Activated CD4-positive, alpha-beta T cell treated with anti-CD3 and anti-CD28 coated beads, Interleukin-2, amount 10 ng/mL, durations not matched to agents 7 days and 5 days (primary cell): ENCODE results near the gene GJB3. TPM values are rescaled to one million over a fixed set of nuclear protein-coding genes. Genes with fewer than 3 reads are reported as not detected.

Experiments used
- CTCF ChIA-PET: fragments of 350-600 bp; sonication (Branson Sonifier 250); formaldehyde crosslinking; loops from one replicate; lab custom pipeline; 2021; ENCODE audit warnings: antibody characterized with exemption; lab: Charles Lee
- POLR2A ChIA-PET: fragments of 350-600 bp; sonication (Branson Sonifier 250); formaldehyde crosslinking; loops from one replicate; lab custom pipeline; 2021; ENCODE audit warnings: antibody characterized with exemption; lab: Charles Lee
- DNase-seq: peaks from one replicate; pipeline ENCODE4 v3.0.0-alpha.2; 2020
- H3K27ac Mint-ChIP-seq: one replicate; pipeline ENCODE4 v1.8.0; 2021; ENCODE audit warnings: mild to moderate bottlenecking, moderate library complexity, mixed read lengths
- H3K27me3 Mint-ChIP-seq: one replicate; pipeline ENCODE4 v1.8.0; 2021; ENCODE audit warnings: mixed read lengths
- H3K36me3 Mint-ChIP-seq: one replicate; pipeline ENCODE4 v1.8.0; 2021; ENCODE audit warnings: low read depth, mixed read lengths
- H3K4me1 Mint-ChIP-seq: one replicate; pipeline ENCODE4 v1.8.0; 2021; ENCODE audit warnings: mixed read lengths
- H3K4me3 Mint-ChIP-seq: one replicate; pipeline ENCODE4 v1.8.0; 2021; ENCODE audit warnings: mild to moderate bottlenecking, moderate library complexity, mixed read lengths
- H3K9me3 Mint-ChIP-seq: one replicate; pipeline ENCODE4 v1.8.0; 2021; ENCODE audit warnings: mixed read lengths
- total RNA-seq, 2 experiments: library from RNA; stranded (reverse); gene quantifications; one replicate each; pipeline ENCODE4 v1.2.3, GENCODE V29; 2021

GJB3 gene
- total RNA-seq, 2 experiments from 2014 or later = not detected

DNA sequence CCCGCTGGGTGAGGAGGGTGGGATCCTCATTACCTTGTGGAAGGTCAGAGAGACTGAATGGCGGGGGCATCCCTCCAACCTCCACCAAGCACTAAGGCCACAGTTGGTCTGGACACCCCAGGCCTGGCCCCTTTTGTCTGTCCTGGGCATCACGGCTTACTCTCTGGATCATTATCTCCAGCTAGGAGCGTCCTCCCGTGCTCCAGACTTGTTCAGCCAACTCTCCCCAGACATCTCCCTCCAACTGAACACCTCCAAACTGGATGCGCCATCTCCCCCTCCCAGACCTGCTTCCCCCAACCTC is 33.4 kb upstream of the GJB3 start:
- H3K4me1 Mint-ChIP-seq = no peaks in the 10 kb centered on the region
- CTCF ChIA-PET = no interaction called here

GRCh38 chr1:34749992-34750391 is 31.0 kb upstream of the GJB3 start:
- no peaks in the 10 kb centered on the region for H3K27me3 Mint-ChIP-seq
- H3K4me3 Mint-ChIP-seq = no peak overlapping the region
- no peak for DNase-seq
- H3K36me3 Mint-ChIP-seq = no peaks in the 10 kb centered on the region
- H3K4me1 Mint-ChIP-seq = no peaks in the 10 kb centered on the region
- no peaks in the 10 kb centered on the region for H3K9me3 Mint-ChIP-seq
- no peak overlapping the region for H3K27ac Mint-ChIP-seq
- CTCF ChIA-PET = no interaction called here
- POLR2A ChIA-PET = no interaction called here

More for the DNA sequence above, 33.4 kb upstream of the GJB3 start:
- H3K9me3 Mint-ChIP-seq = no peaks in the 10 kb centered on the region
- POLR2A ChIA-PET = no interaction called here
- H3K36me3 Mint-ChIP-seq = no peaks in the 10 kb centered on the region
- no peak overlapping the region for H3K27ac Mint-ChIP-seq
- DNase-seq = no peak
- H3K27me3 Mint-ChIP-seq = no peaks in the 10 kb centered on the region
- H3K4me3 Mint-ChIP-seq = no peak overlapping the region

GRCh38 chr1:34750610-34751009 is 30.4 kb upstream of the GJB3 start:
- no peaks in the 10 kb centered on the region for H3K4me1 Mint-ChIP-seq
- ChIA-PET POLR2A (no interaction called here), CTCF (interaction anchor here (2.0 kb wide), 1 partner anchor 8 kb away, joined by 6 read pairs; no protein-coding TSS in a partner anchor)
- no peaks in the 10 kb centered on the region for H3K9me3 Mint-ChIP-seq
- H3K27me3 Mint-ChIP-seq = no peaks in the 10 kb centered on the region
- no peak overlapping the region for H3K27ac Mint-ChIP-seq
- no peak for DNase-seq
- H3K36me3 Mint-ChIP-seq = no peaks in the 10 kb centered on the region
- H3K4me3 Mint-ChIP-seq = no peak overlapping the region

- Mint-ChIP-seq H3K27ac (no peak overlapping the region), H3K36me3 (no peaks in the 10 kb centered on the region), H3K4me3 (no peak overlapping the region), H3K9me3 (no peaks in the 10 kb centered on the region), H3K4me1 (no peaks in the 10 kb centered on the region), H3K27me3 (no peaks in the 10 kb centered on the region)
- DNase-seq = no peak
- POLR2A ChIA-PET = no interaction called here
- CTCF ChIA-PET = interaction anchor here (1.1 to 1.3 kb wide), 2 partner anchors 10 to 29 kb away, joined by 3 read pairs; no protein-coding TSS in a partner anchor
Observed at GRCh38 chr1:34753163-34753562, 27.9 kb upstream of the GJB3 start.

GRCh38 chr1:34754964-34755637 is 25.9 kb upstream of the GJB3 start, which contains the start of gene GJB5:
Gene GJB5, plus strand, starts transcription at chr1:34755047. Its CDS starts 2,284 bp downstream, at chr1:34757331.
- Mint-ChIP-seq H3K27ac (no peak within 1 kb of the TSS), H3K4me3 (no peak within 1 kb of the TSS), H3K36me3 (no peaks in the 10 kb centered on the region), H3K27me3 (no peaks in the 10 kb centered on the region), H3K4me1 (no peaks in the 10 kb centered on the region), H3K9me3 (no peaks in the 10 kb centered on the region)
- DNase-seq = no peak
- POLR2A ChIA-PET = no interaction called here
- CTCF ChIA-PET = no interaction called here

GRCh38 chr1:34755961-34756360 is 25.1 kb upstream of the GJB3 start:
- no peak for DNase-seq
- no peaks in the 10 kb centered on the region for H3K27me3 Mint-ChIP-seq
- H3K36me3 Mint-ChIP-seq = no peaks in the 10 kb centered on the region
- H3K9me3 Mint-ChIP-seq = no peaks in the 10 kb centered on the region
- ChIA-PET POLR2A (no interaction called here), CTCF (no interaction called here)
- H3K4me3 Mint-ChIP-seq = no peak overlapping the region
- no peaks in the 10 kb centered on the region for H3K4me1 Mint-ChIP-seq
- H3K27ac Mint-ChIP-seq = no peak overlapping the region

GRCh38 chr1:34757386-34757785 is 23.6 kb upstream of the GJB3 start:
- H3K4me1 Mint-ChIP-seq = no peaks in the 10 kb centered on the region
- ChIA-PET CTCF (no interaction called here), POLR2A (no interaction called here)
- H3K9me3 Mint-ChIP-seq = no peaks in the 10 kb centered on the region
- H3K4me3 Mint-ChIP-seq = no peak overlapping the region
- DNase-seq = no peak
- H3K36me3 Mint-ChIP-seq = no peaks in the 10 kb centered on the region
- no peak overlapping the region for H3K27ac Mint-ChIP-seq
- H3K27me3 Mint-ChIP-seq = no peaks in the 10 kb centered on the region

- Mint-ChIP-seq H3K9me3 (no peaks in the 10 kb centered on the region), H3K27me3 (no peaks in the 10 kb centered on the region), H3K4me1 (no peaks in the 10 kb centered on the region), H3K36me3 (no peaks in the 10 kb centered on the region), H3K27ac (no peak overlapping the region), H3K4me3 (no peak overlapping the region)
- ChIA-PET POLR2A (no interaction called here), CTCF (no interaction called here)
- DNase-seq = no peak
Observed at GRCh38 chr1:34758751-34759150, 22.3 kb upstream of the GJB3 start.

DNA sequence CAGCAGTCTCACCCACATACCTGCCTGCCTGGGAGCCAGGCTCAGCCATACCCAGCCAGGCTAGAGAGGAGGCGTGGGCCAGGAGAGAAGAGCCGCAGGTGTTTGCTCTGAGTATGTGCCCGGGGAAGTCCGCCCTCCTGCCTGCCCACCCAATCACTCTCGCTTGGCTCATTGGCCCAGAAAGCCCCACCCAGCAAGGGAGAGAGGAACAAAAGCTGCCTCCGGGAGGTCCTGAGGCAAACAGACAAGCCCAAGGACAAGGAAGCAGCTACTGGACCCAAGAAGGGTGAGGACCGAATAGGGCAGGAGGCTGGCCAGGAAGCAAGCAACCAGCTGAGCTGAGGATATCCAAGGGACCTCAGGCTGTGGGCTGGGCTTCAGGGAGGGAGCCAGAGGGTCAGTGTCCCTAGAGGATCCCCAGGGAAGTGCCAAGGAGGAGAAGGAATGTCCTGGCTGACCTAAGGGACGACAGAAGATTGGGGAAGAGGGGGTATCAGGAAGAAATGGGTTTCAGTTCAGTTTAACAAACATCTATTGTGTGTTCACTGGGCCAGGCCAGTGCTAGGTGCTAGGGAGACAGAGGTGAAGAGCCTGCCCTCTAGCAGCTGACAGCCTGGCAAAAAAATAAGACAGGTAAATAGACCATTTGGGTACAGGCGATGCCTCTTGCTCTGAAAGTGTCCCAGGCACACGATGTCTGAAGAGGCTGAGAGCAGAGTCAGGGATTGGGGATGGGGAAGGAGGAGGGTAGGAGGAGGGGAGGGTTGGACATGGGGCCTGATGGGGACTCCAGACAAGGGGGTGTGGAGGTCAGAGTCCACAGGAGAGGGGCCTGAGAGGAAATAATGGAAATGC is 21.3 kb upstream of the GJB3 start, which contains the start of gene GJB4:
Gene GJB4 (plus strand): TSS at position 238 of the 855 bp plus-strand sequence. CDS start 1,515 bp downstream, outside the sequence.
- H3K4me1 Mint-ChIP-seq = no peaks in the 10 kb centered on the region
- ChIA-PET POLR2A (no interaction called here), CTCF (no interaction called here)
- H3K27me3 Mint-ChIP-seq = no peaks in the 10 kb centered on the region
- DNase-seq = no peak
- H3K9me3 Mint-ChIP-seq = no peaks in the 10 kb centered on the region
- H3K4me3 Mint-ChIP-seq = no peak within 1 kb of the TSS
- H3K27ac Mint-ChIP-seq = no peak within 1 kb of the TSS
- H3K36me3 Mint-ChIP-seq = no peaks in the 10 kb centered on the region

GRCh38 chr1:34761176-34761761 is 19.7 kb upstream of the GJB3 start:
- no peaks in the 10 kb centered on the region for H3K36me3 Mint-ChIP-seq
- POLR2A ChIA-PET = no interaction called here
- DNase-seq = no peak

GRCh38 chr1:34761776-34762307 is 19.2 kb upstream of the GJB3 start:
- no peaks in the 10 kb centered on the region for H3K4me1 Mint-ChIP-seq
- CTCF ChIA-PET = no interaction called here
- POLR2A ChIA-PET = no interaction called here
- no peaks in the 10 kb centered on the region for H3K27me3 Mint-ChIP-seq
- H3K9me3 Mint-ChIP-seq = no peaks in the 10 kb centered on the region
- H3K36me3 Mint-ChIP-seq = no peaks in the 10 kb centered on the region
- H3K27ac Mint-ChIP-seq = no peak overlapping the region
- no peak overlapping the region for H3K4me3 Mint-ChIP-seq
- no peak for DNase-seq

More at GRCh38 chr1:34761176-34761761, 19.7 kb upstream of the GJB3 start:
- Mint-ChIP-seq H3K4me1 (no peaks in the 10 kb centered on the region), H3K27ac (no peak overlapping the region), H3K27me3 (no peaks in the 10 kb centered on the region), H3K4me3 (no peak overlapping the region), H3K9me3 (no peaks in the 10 kb centered on the region)
- CTCF ChIA-PET = interaction anchor here (0.5 kb wide), 1 partner anchor 1818 kb away, joined by 4 read pairs; no protein-coding TSS in a partner anchor

DNA sequence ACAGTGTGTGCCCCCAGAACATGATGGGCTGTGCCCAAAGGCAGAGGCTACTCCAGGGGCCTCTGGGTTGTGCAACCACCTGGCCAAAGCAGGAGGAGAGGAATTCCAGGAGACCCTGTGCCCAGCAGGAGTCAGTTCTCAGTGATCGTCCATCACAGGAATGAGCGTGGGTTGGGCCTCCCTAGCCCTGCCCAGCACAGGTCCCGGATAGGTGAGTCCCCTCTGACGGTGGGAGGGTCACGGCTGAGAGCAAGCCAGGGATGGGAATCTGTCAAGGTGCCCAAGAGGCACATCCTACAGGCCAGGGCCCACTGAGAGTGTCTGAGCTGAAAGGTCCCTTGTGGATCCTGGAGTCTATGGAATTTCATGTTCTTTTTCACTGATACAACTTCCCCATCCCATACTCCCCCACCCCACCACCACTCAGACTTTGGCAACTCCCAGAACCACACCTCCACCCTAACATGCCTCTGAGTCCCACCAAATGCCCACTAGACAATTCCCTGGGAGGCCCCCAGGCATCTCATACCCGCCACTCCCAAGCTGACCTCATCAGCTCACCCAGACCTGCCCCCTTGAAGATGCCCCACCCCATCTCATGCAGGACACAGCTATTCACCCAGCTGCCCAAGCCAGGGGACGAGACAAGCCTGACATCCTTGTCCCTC is 18.4 kb upstream of the GJB3 start:
- H3K27ac Mint-ChIP-seq = no peak overlapping the region
- H3K4me1 Mint-ChIP-seq = no peaks in the 10 kb centered on the region
- no peaks in the 10 kb centered on the region for H3K27me3 Mint-ChIP-seq
- ChIA-PET POLR2A (no interaction called here), CTCF (no interaction called here)
- no peak overlapping the region for H3K4me3 Mint-ChIP-seq
- no peak for DNase-seq
- H3K9me3 Mint-ChIP-seq = no peaks in the 10 kb centered on the region
- H3K36me3 Mint-ChIP-seq = no peaks in the 10 kb centered on the region
